Stomach (tissue), 9 donors: ENCODE data around the gene L3MBTL1. TPM values are rescaled to one million over a fixed set of nuclear protein-coding genes. Genes with fewer than 3 reads are reported as not detected.

Experiments used
- DNase-seq, 2 donors: peaks; one replicate each; pipeline versions ENCODE4 v3.0.0 to v3.0.0-alpha.2; 2013 to 2019
- H3K27ac ChIP-seq, 5 donors: fragments of 200-600 bp in 4 of 5; sonication (generic) in 4 of 5; one replicate each; pipeline ENCODE4 v1.5.1; 2013 to 2019; ENCODE audit warnings: mild to moderate bottlenecking in 1 of 5, moderate library complexity in 1 of 5
- H3K27me3 ChIP-seq, 3 donors: fragments of 200-600 bp; sonication (generic); one replicate each; pipeline ENCODE4 v1.5.1; 2017 to 2019; ENCODE audit warnings: mixed run types in 1 of 3
- H3K36me3 ChIP-seq, 4 donors: fragments of 200-600 bp; sonication (generic); 1 replicate in 3 of 4; 2 replicates in 1 of 4; pipeline ENCODE4 v1.5.1; 2016 to 2019
- H3K4me1 ChIP-seq, 4 donors: fragments of 200-600 bp; sonication (generic); one replicate each; pipeline ENCODE4 v1.5.1; 2016 to 2019
- H3K4me3 ChIP-seq, 4 donors: fragments of 200-600 bp; sonication (generic) in 3 of 4; one replicate each; pipeline ENCODE4 v1.5.1; 2016 to 2019; ENCODE audit warnings: mild to moderate bottlenecking in 1 of 4
- H3K9me3 ChIP-seq, 4 donors: fragments of 200-600 bp; sonication (generic); one replicate each; pipeline ENCODE4 v1.5.1; 2016 to 2019
- EP300 ChIP-seq: sonication (generic); formaldehyde crosslinking; IDR thresholded peaks from one replicate; pipeline ENCODE4 v1.6.1; 2017; ENCODE audit warnings: antibody characterized with exemption
- POLR2A ChIP-seq, 4 donors: fragments of 450-650 bp; IDR thresholded peaks; one replicate each; pipeline ENCODE4 v1.6.1; 2016; ENCODE audit warnings: antibody characterized with exemption in 4 of 4, control low read depth in 2 of 4, mild to moderate bottlenecking in 1 of 4, moderate library complexity in 1 of 4
- POLR2AphosphoS5 ChIP-seq, 3 donors: sonication (generic); formaldehyde crosslinking; IDR thresholded peaks; one replicate each; pipeline ENCODE4 v1.6.1; 2016; ENCODE audit warnings: antibody characterized with exemption in 3 of 3
- WGBS, 5 donors: extraction: QIAGEN DNeasy Blood & Tissue Kit in 3 of 5; methylation state at CpG; one replicate each; pipeline versions ENCODE4 v1.1.5 to v1.1.7; 2013 to 2018; 5-methylcytosine and 5-hydroxymethylcytosine counted together
- intact Hi-C: fragments of 100-400 bp; cut with DNase I; formaldehyde crosslinking; loops from one replicate; pipeline ENCODE4 v1.15.1; 2023; ENCODE audit warnings: low total_unique reads
- polyA plus RNA-seq, 3 donors: library from polyadenylated mRNA; stranded (reverse); fragments of 200-250 nt; gene quantifications; one replicate each; pipeline ENCODE4 v1.2.3, GENCODE V29; 2013
- total RNA-seq, 5 donors: library from RNA; depleted of rRNA; stranded (reverse); fragments of >200 nt; gene quantifications; one replicate each; pipeline versions ENCODE4 v1.1.0 to v1.2.3, GENCODE V29; 2014 to 2016
- TF ChIP-seq, protein P1 (sequence below), 7 experiments: fragments of 450-650 bp in 4 of 7; fragments of 200-600 bp in 3 of 7; sonication (generic) in 3 of 7; IDR thresholded peaks; one replicate each; pipeline ENCODE4 v1.5.1; 2016 to 2019; ENCODE audit warnings: antibody characterized with exemption in 7 of 7, control low read depth in 2 of 7, mild to moderate bottlenecking in 1 of 7
- donor health status: healthy with polysubstance abuse.
- donor health status: Bipolar disorder and iron deficiency.
- donor health status: healthy.

L3MBTL1 gene
- total and polyA plus RNA-seq, 8 donors = 0.76 to 28.7 (median 8.5) TPM

DNA sequence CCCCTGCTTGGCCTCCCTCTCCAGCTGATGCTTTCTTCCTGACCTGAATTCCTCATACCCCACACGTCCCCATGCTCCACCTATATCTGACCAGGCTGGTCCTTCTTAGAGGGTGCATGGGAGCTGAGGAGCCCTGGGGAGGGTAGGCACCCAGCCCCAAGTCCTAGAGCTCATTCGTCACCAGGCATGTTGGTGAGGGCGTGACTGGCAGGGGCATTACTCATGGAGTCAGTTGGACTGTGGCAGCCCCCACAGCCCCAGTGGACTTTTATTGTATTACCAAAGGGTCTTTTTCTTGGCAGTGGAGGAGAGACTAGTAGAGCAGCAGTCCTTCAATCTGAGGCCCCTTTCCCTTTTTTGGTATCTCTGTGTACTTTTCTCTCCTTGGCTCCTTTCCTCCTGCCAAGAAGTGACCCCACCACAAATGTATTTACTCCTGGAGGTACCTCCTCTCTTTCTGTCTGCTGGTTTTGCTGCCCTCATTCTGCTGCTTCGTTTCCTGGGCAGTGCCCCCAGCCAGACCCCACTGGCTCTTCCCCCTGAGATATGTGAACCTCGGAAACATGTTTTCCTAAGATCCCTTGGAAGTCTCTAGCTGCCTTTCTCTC, 40.9 kb downstream of the L3MBTL1 start:
- Histone ChIP-seq H3K4me1 (no peaks in the 10 kb centered on the region), H3K9me3 (no peaks in the 10 kb centered on the region), H3K36me3 (peaks cover 0 to 42% (median 8%) of the 10 kb centered on the region in 4 donors), H3K27me3 (no peaks in the 10 kb centered on the region), H3K4me3 (no peak overlapping the region), H3K27ac (no peak overlapping the region)
- DNase-seq = no peak
- TF ChIP-seq POLR2AphosphoS5 (IDR thresholded peaks at IDR 0.05) = no peak
- TF ChIP-seq, protein P1, sequence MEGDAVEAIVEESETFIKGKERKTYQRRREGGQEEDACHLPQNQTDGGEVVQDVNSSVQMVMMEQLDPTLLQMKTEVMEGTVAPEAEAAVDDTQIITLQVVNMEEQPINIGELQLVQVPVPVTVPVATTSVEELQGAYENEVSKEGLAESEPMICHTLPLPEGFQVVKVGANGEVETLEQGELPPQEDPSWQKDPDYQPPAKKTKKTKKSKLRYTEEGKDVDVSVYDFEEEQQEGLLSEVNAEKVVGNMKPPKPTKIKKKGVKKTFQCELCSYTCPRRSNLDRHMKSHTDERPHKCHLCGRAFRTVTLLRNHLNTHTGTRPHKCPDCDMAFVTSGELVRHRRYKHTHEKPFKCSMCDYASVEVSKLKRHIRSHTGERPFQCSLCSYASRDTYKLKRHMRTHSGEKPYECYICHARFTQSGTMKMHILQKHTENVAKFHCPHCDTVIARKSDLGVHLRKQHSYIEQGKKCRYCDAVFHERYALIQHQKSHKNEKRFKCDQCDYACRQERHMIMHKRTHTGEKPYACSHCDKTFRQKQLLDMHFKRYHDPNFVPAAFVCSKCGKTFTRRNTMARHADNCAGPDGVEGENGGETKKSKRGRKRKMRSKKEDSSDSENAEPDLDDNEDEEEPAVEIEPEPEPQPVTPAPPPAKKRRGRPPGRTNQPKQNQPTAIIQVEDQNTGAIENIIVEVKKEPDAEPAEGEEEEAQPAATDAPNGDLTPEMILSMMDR (IDR thresholded peaks at IDR 0.05) = no peak
- no peak for TF ChIP-seq EP300
- no peak for TF ChIP-seq POLR2A (IDR thresholded peaks at IDR 0.05)
- intact Hi-C loops = no loop called here
- WGBS, 5 donors = 57 to 64% (median 63%) methylated on average over 5 of the region's 5 CpGs

DNA sequence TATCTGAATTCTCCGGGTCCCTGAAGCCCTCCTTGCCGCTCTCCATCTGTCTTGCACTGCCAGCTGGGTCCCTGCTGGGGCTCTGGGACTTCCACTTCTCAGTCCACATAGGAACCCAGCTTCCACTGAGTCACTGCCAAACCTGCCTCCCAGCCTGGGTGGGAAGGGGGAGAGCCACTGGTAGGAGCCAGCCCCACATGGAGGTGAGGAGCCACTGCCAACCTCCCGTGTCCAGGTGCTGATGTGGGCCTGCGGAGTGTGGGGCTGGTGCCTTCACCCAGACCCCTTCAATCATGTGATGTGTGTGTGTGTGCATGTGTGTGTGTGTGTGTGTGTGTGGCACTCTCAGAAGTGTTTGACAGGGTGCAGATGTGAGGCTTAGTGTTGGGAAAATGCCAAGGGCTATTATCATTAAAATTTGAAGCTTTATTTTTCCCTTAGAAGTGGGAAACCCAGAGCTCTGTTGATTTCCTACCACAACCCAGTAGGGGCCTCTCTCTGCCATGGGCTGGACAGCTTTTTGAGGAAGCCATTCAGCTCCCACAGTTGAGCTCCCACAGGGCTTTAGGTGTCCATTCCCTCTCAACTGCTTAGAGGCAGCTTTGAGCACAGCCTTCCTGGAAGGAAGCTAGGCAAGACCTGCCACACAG, 42.0 kb downstream of the L3MBTL1 start:
- no peaks in the 10 kb centered on the region for H3K9me3 ChIP-seq
- H3K27ac ChIP-seq = no peak overlapping the region
- DNase-seq = no peak
- 85 to 94% (median 92%) methylated on average over 4 of the region's 4 CpGs for WGBS, 5 donors
- no peaks in the 10 kb centered on the region for H3K27me3 ChIP-seq
- TF ChIP-seq POLR2AphosphoS5 (IDR thresholded peaks at IDR 0.05) = no peak
- no peak for TF ChIP-seq POLR2A (IDR thresholded peaks at IDR 0.05)
- TF ChIP-seq, protein P1 (IDR thresholded peaks at IDR 0.05) = no peak
- TF ChIP-seq EP300 = no peak
- H3K36me3 ChIP-seq = peaks cover 0 to 32% (median 8%) of the 10 kb centered on the region in 4 donors
- intact Hi-C loops = no loop called here
- no peak overlapping the region for H3K4me3 ChIP-seq
- no peaks in the 10 kb centered on the region for H3K4me1 ChIP-seq

DNA sequence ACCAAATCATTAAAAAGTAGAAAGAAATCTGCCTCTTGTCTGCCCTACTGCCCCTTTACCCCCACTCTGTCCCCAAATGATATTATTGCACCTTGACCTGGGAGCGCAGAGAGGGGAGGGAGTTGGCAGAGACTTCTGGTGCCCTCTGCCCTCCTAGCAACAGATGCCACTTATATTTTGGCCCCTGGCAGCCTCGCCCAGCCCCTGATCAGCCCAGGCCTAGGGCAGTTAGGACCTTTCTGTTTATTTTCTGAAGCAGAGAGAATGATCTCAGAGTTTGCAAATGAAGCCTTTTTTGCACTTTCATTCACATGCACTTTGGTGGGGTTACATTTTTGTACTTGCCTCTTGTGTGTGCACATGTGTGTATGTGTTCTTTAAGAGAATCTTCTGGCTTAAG, 43.0 kb downstream of the L3MBTL1 start:
- Histone ChIP-seq H3K27ac (no peak overlapping the region), H3K27me3 (no peaks in the 10 kb centered on the region), H3K9me3 (no peaks in the 10 kb centered on the region), H3K4me3 (no peak overlapping the region), H3K4me1 (no peaks in the 10 kb centered on the region), H3K36me3 (peaks cover 0 to 25% (median 7%) of the 10 kb centered on the region in 4 donors)
- 78 to 83% (median 81%) methylated on average over 2 of the region's 2 CpGs for WGBS, 5 donors
- intact Hi-C loops = no loop called here
- TF ChIP-seq, protein P1 (IDR thresholded peaks at IDR 0.05) = no peak
- TF ChIP-seq POLR2AphosphoS5 (IDR thresholded peaks at IDR 0.05) (no peak), EP300 (no peak), POLR2A (IDR thresholded peaks at IDR 0.05) (no peak)
- DNase-seq = no peak

DNA sequence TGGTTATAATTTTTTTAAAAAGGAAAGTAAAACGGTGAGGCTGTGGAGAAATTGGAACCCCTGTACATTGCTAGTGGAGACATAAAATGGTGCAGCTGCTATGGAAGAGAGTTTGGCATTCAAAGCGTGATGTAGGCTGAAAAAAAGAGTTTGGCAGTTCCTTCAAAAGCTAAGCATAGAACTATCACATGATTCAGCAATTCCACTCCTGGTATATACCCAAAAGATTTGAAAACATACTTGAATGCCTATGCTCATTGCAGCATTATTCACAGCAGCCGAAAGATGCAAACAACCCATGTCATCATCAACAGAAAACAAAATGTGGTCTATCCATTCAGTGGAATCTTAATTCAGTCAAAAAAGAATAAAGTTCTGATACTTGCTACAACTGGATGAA, 46.9 kb downstream of the L3MBTL1 start:
- Histone ChIP-seq H3K36me3 (no peaks in the 10 kb centered on the region), H3K27ac (no peak overlapping the region), H3K4me3 (no peak overlapping the region), H3K4me1 (peaks cover 12 to 23% (median 16%) of the 10 kb centered on the region in 4 donors), H3K27me3 (no peaks in the 10 kb centered on the region), H3K9me3 (no peaks in the 10 kb centered on the region)
- DNase-seq = no peak
- WGBS, 5 donors = 74 to 87% (median 82%) methylated on average over 3 of the region's 3 CpGs
- intact Hi-C loops = no loop called here
- TF ChIP-seq EP300 = no peak
- TF ChIP-seq POLR2A (IDR thresholded peaks at IDR 0.05) = no peak
- no peak for TF ChIP-seq POLR2AphosphoS5 (IDR thresholded peaks at IDR 0.05)
- TF ChIP-seq, protein P1 (IDR thresholded peaks at IDR 0.05) = no peak
